ENCODE data around the gene UGT1A4.

Gene UGT1A4

DNA sequence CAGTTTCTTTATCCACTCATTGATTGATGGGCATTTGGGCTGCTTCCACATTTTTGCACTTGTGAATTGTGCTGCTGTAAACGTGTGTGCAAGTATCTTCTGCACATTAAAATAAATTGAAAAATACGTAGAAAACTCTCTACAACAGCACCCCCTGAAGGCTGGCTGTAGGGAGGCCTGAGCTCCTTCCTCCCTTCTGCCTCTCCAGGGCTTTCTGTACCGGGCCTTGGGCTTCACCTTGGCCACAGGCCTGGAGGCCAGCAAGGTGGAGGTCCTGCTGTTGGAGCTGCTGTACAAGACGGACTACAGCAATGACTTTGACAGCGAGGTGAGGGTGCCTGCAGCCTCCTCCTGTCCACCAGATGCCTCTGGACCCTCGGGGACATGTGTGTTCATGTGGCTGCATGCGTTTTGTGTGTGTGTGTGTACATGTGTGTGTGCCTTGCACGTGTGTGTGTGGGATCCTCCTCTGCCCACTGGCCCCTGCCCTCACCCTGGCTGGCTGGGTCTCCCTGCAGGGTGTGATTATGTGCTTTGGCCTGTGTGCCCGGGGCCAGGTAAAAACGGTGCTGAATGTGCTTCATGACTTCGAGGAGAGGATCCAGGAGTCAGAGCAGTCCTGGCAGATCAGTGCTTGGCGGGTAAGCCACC lies 88.8 kb downstream of the UGT1A4 start:
- H3K4me3 ChIP-seq (ENCODE audit: low read depth, low read length) = no peak overlapping the region
- in situ Hi-C loops (cut with HindIII; ENCODE audit: low sequenced_read_pairs) = no loop called here
- no peak for DNase-seq (ENCODE audit: low read depth)

GRCh38 chr2:233807966-233808935 lies 89.7 kb downstream of the UGT1A4 start:
- TF ChIP-seq, protein P1, sequence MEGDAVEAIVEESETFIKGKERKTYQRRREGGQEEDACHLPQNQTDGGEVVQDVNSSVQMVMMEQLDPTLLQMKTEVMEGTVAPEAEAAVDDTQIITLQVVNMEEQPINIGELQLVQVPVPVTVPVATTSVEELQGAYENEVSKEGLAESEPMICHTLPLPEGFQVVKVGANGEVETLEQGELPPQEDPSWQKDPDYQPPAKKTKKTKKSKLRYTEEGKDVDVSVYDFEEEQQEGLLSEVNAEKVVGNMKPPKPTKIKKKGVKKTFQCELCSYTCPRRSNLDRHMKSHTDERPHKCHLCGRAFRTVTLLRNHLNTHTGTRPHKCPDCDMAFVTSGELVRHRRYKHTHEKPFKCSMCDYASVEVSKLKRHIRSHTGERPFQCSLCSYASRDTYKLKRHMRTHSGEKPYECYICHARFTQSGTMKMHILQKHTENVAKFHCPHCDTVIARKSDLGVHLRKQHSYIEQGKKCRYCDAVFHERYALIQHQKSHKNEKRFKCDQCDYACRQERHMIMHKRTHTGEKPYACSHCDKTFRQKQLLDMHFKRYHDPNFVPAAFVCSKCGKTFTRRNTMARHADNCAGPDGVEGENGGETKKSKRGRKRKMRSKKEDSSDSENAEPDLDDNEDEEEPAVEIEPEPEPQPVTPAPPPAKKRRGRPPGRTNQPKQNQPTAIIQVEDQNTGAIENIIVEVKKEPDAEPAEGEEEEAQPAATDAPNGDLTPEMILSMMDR (IDR thresholded peaks at IDR 0.05; ENCODE audit: low read depth, low read length, missing control alignments) = no peak
- no peak for DNase-seq (ENCODE audit: low read depth)
- in situ Hi-C loops (cut with HindIII; ENCODE audit: low sequenced_read_pairs) = no loop called here
- no peak overlapping the region for H3K4me3 ChIP-seq (ENCODE audit: low read depth, low read length)

More for the DNA sequence above, 88.8 kb downstream of the UGT1A4 start:
- TF ChIP-seq, protein P1 (IDR thresholded peaks at IDR 0.05; ENCODE audit: low read depth, low read length, missing control alignments) = no peak

DNA sequence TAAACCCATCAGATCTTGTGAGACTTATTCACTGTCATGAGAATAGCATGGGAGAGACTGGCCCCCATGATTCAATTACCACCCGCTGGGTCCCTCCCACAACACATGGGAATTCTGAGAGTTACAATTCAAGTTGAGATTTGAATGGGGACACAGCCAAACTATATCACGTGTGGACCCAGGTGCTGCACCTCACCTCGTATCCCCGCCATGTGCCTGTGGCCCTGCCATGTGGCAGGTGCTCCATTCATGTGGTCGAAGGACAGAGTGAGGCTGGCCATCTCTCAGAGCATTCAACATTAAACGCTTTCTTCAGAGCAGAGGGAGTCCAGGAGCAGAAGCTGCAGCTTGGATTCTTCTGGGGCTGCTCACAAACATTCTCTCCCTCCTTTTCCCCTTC lies 91.8 kb downstream of the UGT1A4 start:
- TF ChIP-seq, protein P1 (IDR thresholded peaks at IDR 0.05; ENCODE audit: low read depth, low read length, missing control alignments) = no peak
- in situ Hi-C loops (cut with HindIII; ENCODE audit: low sequenced_read_pairs) = no loop called here
- H3K4me3 ChIP-seq (ENCODE audit: low read depth, low read length) = no peak overlapping the region
- no peak for DNase-seq (ENCODE audit: low read depth)

DNA sequence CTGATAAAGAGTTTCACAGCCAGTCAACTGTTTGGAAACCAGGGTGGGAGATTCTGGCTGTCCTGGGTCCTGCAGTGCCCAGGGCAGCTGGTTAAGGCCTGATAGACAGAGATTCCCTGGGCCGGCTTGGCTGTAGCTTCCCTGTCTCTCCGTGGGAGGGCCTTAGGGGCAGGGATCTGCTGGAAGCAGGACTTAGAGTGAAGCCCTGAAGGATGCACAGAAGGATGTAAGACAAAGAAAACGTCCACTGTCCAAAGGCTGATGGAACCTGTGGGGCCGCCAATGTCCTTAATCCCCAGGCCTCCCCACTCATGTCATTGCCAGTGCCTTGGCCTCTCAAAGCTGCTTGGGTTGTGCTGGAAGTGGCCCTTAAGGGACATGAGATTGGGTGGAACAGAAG lies 92.6 kb downstream of the UGT1A4 start:
- no peak for DNase-seq (ENCODE audit: low read depth)
- no peak overlapping the region for H3K4me3 ChIP-seq (ENCODE audit: low read depth, low read length)
- TF ChIP-seq, protein P1 (IDR thresholded peaks at IDR 0.05; ENCODE audit: low read depth, low read length, missing control alignments) = no peak
- in situ Hi-C loops (cut with HindIII; ENCODE audit: low sequenced_read_pairs) = no loop called here

- in situ Hi-C loops (cut with HindIII; ENCODE audit: low sequenced_read_pairs) = no loop called here
- H3K4me3 ChIP-seq (ENCODE audit: low read depth, low read length) = no peak overlapping the region
- TF ChIP-seq, protein P1 (IDR thresholded peaks at IDR 0.05; ENCODE audit: low read depth, low read length, missing control alignments) = no peak
- DNase-seq (ENCODE audit: low read depth) = no peak
Measured at GRCh38 chr2:233811732-233812131, 93.2 kb downstream of the UGT1A4 start.

DNA sequence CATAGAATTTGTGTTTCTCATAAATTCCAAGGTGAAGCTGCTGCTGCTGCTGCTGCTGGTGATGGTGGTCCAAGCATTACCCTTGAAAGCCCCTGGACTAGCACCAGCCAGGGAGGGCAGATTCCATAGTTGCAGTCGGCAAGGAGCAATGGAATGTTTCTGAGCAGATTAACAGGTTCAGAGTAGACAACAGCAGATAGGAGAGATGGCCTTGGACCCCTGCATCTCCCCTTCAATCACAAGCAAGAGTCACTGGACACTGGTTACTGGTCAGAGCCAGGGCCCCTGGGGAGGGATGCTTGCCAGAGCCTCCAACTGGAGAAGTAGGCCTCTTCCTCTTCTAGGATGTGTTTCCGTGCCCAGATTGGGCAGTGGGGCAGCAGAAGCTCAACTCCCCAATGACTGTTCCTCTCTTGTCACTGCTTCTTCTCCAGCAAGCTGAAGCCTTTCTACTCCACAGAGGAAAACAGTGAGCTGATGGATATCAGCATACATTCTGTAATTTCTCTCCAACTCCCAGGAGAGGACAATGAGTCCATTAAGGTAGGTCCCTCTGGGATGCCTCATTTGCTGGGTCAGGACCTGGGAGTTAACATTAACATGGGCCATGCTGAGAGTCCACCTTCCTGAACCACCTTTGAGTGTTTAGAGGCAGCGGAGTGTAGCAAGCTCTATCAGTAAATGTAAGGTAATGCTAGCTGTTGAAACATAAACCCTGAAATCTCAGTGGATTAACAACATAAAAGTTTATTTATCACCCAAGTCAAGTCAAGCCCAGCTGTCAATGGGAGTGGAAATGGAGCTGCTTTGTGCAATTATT lies 94.9 kb downstream of the UGT1A4 start:
- in situ Hi-C loops (cut with HindIII; ENCODE audit: low sequenced_read_pairs) = no loop called here
- DNase-seq (ENCODE audit: low read depth) = no peak

More for the DNA sequence above, 94.9 kb downstream of the UGT1A4 start:
- TF ChIP-seq, protein P1 (IDR thresholded peaks at IDR 0.05; ENCODE audit: low read depth, low read length, missing control alignments) = no peak
- no peak overlapping the region for H3K4me3 ChIP-seq (ENCODE audit: low read depth, low read length)

All from astrocyte of the cerebellum (primary cell).